ENCODE results near the gene VWF. TPM values are rescaled to one million over a fixed set of nuclear protein-coding genes. Genes with fewer than 3 reads are reported as not detected.
"Not testable (repeated sequence)": the region's sequence is repeated elsewhere in the genome, so short reads cannot be mapped to it uniquely, and the experiment has no call there.

VWF gene
- total RNA-seq, 1 experiment from 2014 or later, result 1.6 TPM

GRCh38 chr12:6019256-6019655, 105.2 kb downstream of the VWF start:
- DNase-seq; H3K36me3 ChIP-seq (replicated peaks; ENCODE audit: control insufficient read depth, insufficient read depth, low read length); H3K4me3 ChIP-seq (ENCODE audit: insufficient read depth, low read depth, low read length); H3K27me3 ChIP-seq (ENCODE audit: control insufficient read depth, insufficient read depth, low read length): not testable (repeated sequence)

GRCh38 chr12:6018265-6018664, 106.2 kb downstream of the VWF start:
- Histone ChIP-seq H3K4me3 (ENCODE audit: insufficient read depth, low read depth, low read length) (no peak overlapping the region), H3K36me3 (replicated peaks; ENCODE audit: control insufficient read depth, insufficient read depth, low read length) (no peaks in the 10 kb centered on the region), H3K27me3 (ENCODE audit: control insufficient read depth, insufficient read depth, low read length) (no peaks in the 10 kb centered on the region)
- no peak for DNase-seq

GRCh38 chr12:6016756-6017155, 107.7 kb downstream of the VWF start:
- H3K36me3 ChIP-seq (replicated peaks; ENCODE audit: control insufficient read depth, insufficient read depth, low read length), result no peaks in the 10 kb centered on the region
- no peak for DNase-seq
- no peak overlapping the region for H3K4me3 ChIP-seq (ENCODE audit: insufficient read depth, low read depth, low read length)
- no peaks in the 10 kb centered on the region for H3K27me3 ChIP-seq (ENCODE audit: control insufficient read depth, insufficient read depth, low read length)

- H3K4me3 ChIP-seq (ENCODE audit: insufficient read depth, low read depth, low read length); H3K36me3 ChIP-seq (replicated peaks; ENCODE audit: control insufficient read depth, insufficient read depth, low read length); DNase-seq: not testable (repeated sequence)
Observed at GRCh38 chr12:6016004-6016403, 108.5 kb downstream of the VWF start.

GRCh38 chr12:6015271-6015670, 109.2 kb downstream of the VWF start:
- not testable (repeated sequence) for DNase-seq; H3K4me3 ChIP-seq (ENCODE audit: insufficient read depth, low read depth, low read length); H3K27me3 ChIP-seq (ENCODE audit: control insufficient read depth, insufficient read depth, low read length); H3K36me3 ChIP-seq (replicated peaks; ENCODE audit: control insufficient read depth, insufficient read depth, low read length)

More at GRCh38 chr12:6016004-6016403, 108.5 kb downstream of the VWF start:
- not testable (repeated sequence) for H3K27me3 ChIP-seq (ENCODE audit: control insufficient read depth, insufficient read depth, low read length)

- not testable (repeated sequence) for DNase-seq; H3K27me3 ChIP-seq (ENCODE audit: control insufficient read depth, insufficient read depth, low read length); H3K4me3 ChIP-seq (ENCODE audit: insufficient read depth, low read depth, low read length); H3K36me3 ChIP-seq (replicated peaks; ENCODE audit: control insufficient read depth, insufficient read depth, low read length)
Observed at GRCh38 chr12:6010631-6011350, 113.7 kb downstream of the VWF start.

GRCh38 chr12:5997260-5997659, 127.2 kb downstream of the VWF start:
- Histone ChIP-seq H3K4me3 (ENCODE audit: insufficient read depth, low read depth, low read length) (no peak overlapping the region), H3K27me3 (ENCODE audit: control insufficient read depth, insufficient read depth, low read length) (no peaks in the 10 kb centered on the region), H3K36me3 (replicated peaks; ENCODE audit: control insufficient read depth, insufficient read depth, low read length) (no peaks in the 10 kb centered on the region)
- DNase-seq, result no peak

GRCh38 chr12:5996459-5996858, 128.0 kb downstream of the VWF start:
- Histone ChIP-seq H3K36me3 (replicated peaks; ENCODE audit: control insufficient read depth, insufficient read depth, low read length) (no peaks in the 10 kb centered on the region), H3K27me3 (ENCODE audit: control insufficient read depth, insufficient read depth, low read length) (no peaks in the 10 kb centered on the region), H3K4me3 (ENCODE audit: insufficient read depth, low read depth, low read length) (no peak overlapping the region)
- DNase-seq, result no peak

GRCh38 chr12:5989621-5990020, 134.8 kb downstream of the VWF start:
- Histone ChIP-seq H3K27me3 (ENCODE audit: control insufficient read depth, insufficient read depth, low read length) (no peaks in the 10 kb centered on the region), H3K36me3 (replicated peaks; ENCODE audit: control insufficient read depth, insufficient read depth, low read length) (no peaks in the 10 kb centered on the region), H3K4me3 (ENCODE audit: insufficient read depth, low read depth, low read length) (no peak overlapping the region)
- no peak for DNase-seq

GRCh38 chr12:5988659-5989116, 135.8 kb downstream of the VWF start:
- Histone ChIP-seq H3K27me3 (ENCODE audit: control insufficient read depth, insufficient read depth, low read length) (no peaks in the 10 kb centered on the region), H3K36me3 (replicated peaks; ENCODE audit: control insufficient read depth, insufficient read depth, low read length) (no peaks in the 10 kb centered on the region), H3K4me3 (ENCODE audit: insufficient read depth, low read depth, low read length) (no peak overlapping the region)
- DNase-seq, result peak; percentile 89

- Histone ChIP-seq H3K36me3 (replicated peaks; ENCODE audit: control insufficient read depth, insufficient read depth, low read length) (no peaks in the 10 kb centered on the region), H3K4me3 (ENCODE audit: insufficient read depth, low read depth, low read length) (no peak overlapping the region), H3K27me3 (ENCODE audit: control insufficient read depth, insufficient read depth, low read length) (no peaks in the 10 kb centered on the region)
- peak; percentile 68 for DNase-seq
Observed at GRCh38 chr12:5988088-5988487, 136.4 kb downstream of the VWF start.

GRCh38 chr12:5987573-5987972, 136.9 kb downstream of the VWF start:
- no peak overlapping the region for H3K4me3 ChIP-seq (ENCODE audit: insufficient read depth, low read depth, low read length)
- no peak for DNase-seq
- H3K36me3 ChIP-seq (replicated peaks; ENCODE audit: control insufficient read depth, insufficient read depth, low read length), result no peaks in the 10 kb centered on the region
- H3K27me3 ChIP-seq (ENCODE audit: control insufficient read depth, insufficient read depth, low read length), result no peaks in the 10 kb centered on the region

- H3K4me3 ChIP-seq (ENCODE audit: insufficient read depth, low read depth, low read length), result no peak overlapping the region
- H3K27me3 ChIP-seq (ENCODE audit: control insufficient read depth, insufficient read depth, low read length), result no peaks in the 10 kb centered on the region
- no peak for DNase-seq
- no peaks in the 10 kb centered on the region for H3K36me3 ChIP-seq (replicated peaks; ENCODE audit: control insufficient read depth, insufficient read depth, low read length)
Observed at GRCh38 chr12:5985471-5985870, 139.0 kb downstream of the VWF start.

- H3K27me3 ChIP-seq (ENCODE audit: control insufficient read depth, insufficient read depth, low read length), result no peaks in the 10 kb centered on the region
- H3K4me3 ChIP-seq (ENCODE audit: insufficient read depth, low read depth, low read length), result no peak overlapping the region
- no peaks in the 10 kb centered on the region for H3K36me3 ChIP-seq (replicated peaks; ENCODE audit: control insufficient read depth, insufficient read depth, low read length)
- DNase-seq, result no peak
Observed at GRCh38 chr12:5984873-5985272, 139.6 kb downstream of the VWF start.

- Histone ChIP-seq H3K36me3 (replicated peaks; ENCODE audit: control insufficient read depth, insufficient read depth, low read length) (no peaks in the 10 kb centered on the region), H3K4me3 (ENCODE audit: insufficient read depth, low read depth, low read length) (no peak overlapping the region), H3K27me3 (ENCODE audit: control insufficient read depth, insufficient read depth, low read length) (no peaks in the 10 kb centered on the region)
- no peak for DNase-seq
Observed at GRCh38 chr12:5982106-5982505, 142.4 kb downstream of the VWF start.

- no peaks in the 10 kb centered on the region for H3K27me3 ChIP-seq (ENCODE audit: control insufficient read depth, insufficient read depth, low read length)
- H3K4me3 ChIP-seq (ENCODE audit: insufficient read depth, low read depth, low read length), result no peak overlapping the region
- H3K36me3 ChIP-seq (replicated peaks; ENCODE audit: control insufficient read depth, insufficient read depth, low read length), result no peaks in the 10 kb centered on the region
- DNase-seq, result no peak
Observed at GRCh38 chr12:5977556-5977955, 146.9 kb downstream of the VWF start.
